K562 treated with DMSO at 1 percent for 48 hours (cell line): ENCODE measurements around the gene FAM181A. TPM values are rescaled to one million over a fixed set of nuclear protein-coding genes. Genes with fewer than 3 reads are reported as not detected.

Experiments used
- total RNA-seq: library from RNA; unstranded; fragments of 300-600 nt; gene quantifications from 2 replicates; pipeline ENCODE4 v1.2.3, GENCODE V29; 2022; ENCODE audit warnings: low replicate concordance; ENCODE audit errors: extremely low read depth

The FAM181A gene
- total RNA-seq = not detected in 2 replicates

GRCh38 chr14:93926873-93927799, at the start of gene FAM181A:
FAM181A (plus strand) TSS chr14:93927344; CDS start chr14:93928286, 942 bp downstream.

DNA sequence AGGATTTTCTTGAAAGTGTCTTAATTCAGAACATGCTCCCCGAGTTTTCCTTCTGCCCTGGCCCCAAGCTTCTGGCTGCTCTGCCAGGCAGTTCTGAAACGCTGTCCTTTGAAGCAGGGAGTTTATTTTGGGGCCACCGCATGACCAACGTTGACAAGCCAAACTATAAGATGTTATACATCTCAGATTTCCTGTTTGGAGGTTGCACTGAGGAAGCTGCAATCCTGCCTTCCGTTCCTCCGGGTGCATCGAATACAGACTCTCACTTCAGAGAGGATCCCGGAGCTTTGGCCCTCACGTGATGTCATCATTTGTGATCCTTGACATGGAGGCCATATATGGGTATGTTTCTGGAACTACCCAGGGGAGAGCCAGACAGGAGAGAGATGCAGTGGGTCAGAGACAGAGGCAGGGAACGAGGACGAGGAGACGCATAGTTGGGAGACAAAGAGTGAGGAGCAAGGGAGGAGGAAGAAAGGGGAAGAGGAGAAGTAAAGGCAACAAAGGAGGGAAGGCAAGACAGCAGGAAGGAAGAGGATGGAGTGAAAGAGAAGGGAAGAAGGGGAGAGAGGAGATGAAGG, 49.4 kb downstream of the FAM181A start, which contains the start of gene ASB2:
ASB2 (minus strand) TSS at position 94 of the 581 bp plus-strand sequence. CDS start 12,031 bp downstream, outside the sequence.

Other genes with a start within 250 kb of the FAM181A start
- not detected in 2 replicates for gene PRIMA1, start 138.9 kb upstream of the FAM181A start, total RNA-seq
- not detected in 2 replicates for gene ASB2, start 49.2 kb downstream of the FAM181A start, total RNA-seq
- gene CCDC197, start 70.0 kb downstream of the FAM181A start, total RNA-seq = not detected in 2 replicates
- gene OTUB2, start 99.0 kb downstream of the FAM181A start, total RNA-seq = not detected in 2 replicates
- not detected in 2 replicates for gene DDX24, start 153.9 kb downstream of the FAM181A start, total RNA-seq
- not detected in 2 replicates for gene IFI27L1, start 154.0 kb downstream of the FAM181A start, total RNA-seq
- not detected in 2 replicates for gene IFI27, start 183.4 kb downstream of the FAM181A start, total RNA-seq
- gene IFI27L2, start 202.3 kb downstream of the FAM181A start, total RNA-seq = not detected in 2 replicates
- gene PPP4R4, start 247.0 kb downstream of the FAM181A start, total RNA-seq = not detected in 2 replicates